PFSK-1 (cell line): ENCODE results near the gene MPIG6B.

Experiments
- FOXP2 ChIP-seq: optimal IDR thresholded peaks from 2 replicates; pipeline ENCODE3; 2011; ENCODE audit warnings: borderline replicate concordance, control low read depth, inconsistent platforms; ENCODE audit not compliant: insufficient read depth; ENCODE audit errors: extremely low read length, extremely low read depth
- POLR2AphosphoS5 ChIP-seq: IDR thresholded peaks from 2 replicates; pipeline ENCODE4 v1.6.1; 2012; ENCODE audit warnings: low read depth, mild to moderate bottlenecking, control low read depth, low read length, moderate library complexity
- REST ChIP-seq, 2 experiments: IDR thresholded peaks; 2 replicates each; pipeline versions ENCODE4 v1.6.1 to v1.8.0; 2011 to 2012; ENCODE audit warnings: low read depth in 2 of 2, low read length in 2 of 2, control low read depth in 1 of 2, inconsistent platforms in 1 of 2, mild to moderate bottlenecking in 1 of 2, moderate library complexity in 1 of 2; ENCODE audit not compliant: insufficient read depth in 1 of 2
- SIN3A ChIP-seq: IDR thresholded peaks from 2 replicates; pipeline ENCODE4 v1.6.1; 2012; ENCODE audit warnings: mild to moderate bottlenecking, low read length, moderate library complexity, borderline replicate concordance; ENCODE audit not compliant: insufficient read depth
- TAF1 ChIP-seq: IDR thresholded peaks from 2 replicates; pipeline ENCODE4 v1.6.1; 2012; ENCODE audit warnings: low read length, control low read depth, borderline replicate concordance; ENCODE audit not compliant: insufficient read depth

The MPIG6B gene

DNA sequence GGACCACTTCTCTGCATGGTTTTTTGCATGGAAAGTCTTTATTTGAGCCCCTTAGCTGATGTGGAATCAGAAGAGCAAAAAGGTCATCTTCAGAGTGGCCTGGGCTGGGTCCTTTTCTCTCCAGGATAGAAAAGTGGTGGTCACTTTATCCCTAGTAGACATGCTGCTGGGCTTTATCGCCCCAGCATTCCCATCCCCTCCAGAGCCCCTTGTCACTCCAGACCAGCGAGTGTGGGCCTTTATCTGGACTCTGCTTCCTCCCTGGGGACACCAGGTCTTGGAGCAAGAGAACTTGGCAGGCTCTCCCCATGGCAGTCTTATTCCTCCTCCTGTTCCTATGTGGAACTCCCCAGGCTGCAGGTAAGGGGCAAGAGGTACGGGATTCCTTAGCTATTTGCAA is 16.6 kb upstream of the MPIG6B start, which contains the start of gene LY6G6F:
Gene LY6G6F (plus strand): TSS at position 268 of the 400 bp plus-strand sequence. CDS start 41 bp downstream, at position 309.
- TF ChIP-seq SIN3A (no peak), POLR2AphosphoS5 (no peak), TAF1 (no peak), FOXP2 (no peak), REST (IDR thresholded peaks at IDR 0.05; ENCODE audit: insufficient read depth in 1 of 2, low read depth in 2 of 2, low read length in 2 of 2) (no peak)

DNA sequence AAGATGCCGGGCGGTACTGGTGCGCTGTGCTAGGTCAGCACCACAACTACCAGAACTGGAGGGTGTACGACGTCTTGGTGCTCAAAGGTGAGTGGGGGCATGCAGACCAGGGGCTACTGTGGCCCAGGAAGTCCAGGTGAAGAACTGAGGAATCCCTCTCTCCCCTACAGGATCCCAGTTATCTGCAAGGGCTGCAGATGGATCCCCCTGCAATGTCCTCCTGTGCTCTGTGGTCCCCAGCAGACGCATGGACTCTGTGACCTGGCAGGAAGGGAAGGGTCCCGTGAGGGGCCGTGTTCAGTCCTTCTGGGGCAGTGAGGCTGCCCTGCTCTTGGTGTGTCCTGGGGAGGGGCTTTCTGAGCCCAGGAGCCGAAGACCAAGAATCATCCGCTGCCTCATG is 15.5 kb upstream of the MPIG6B start:
- TF ChIP-seq TAF1, result no peak
- no peak for TF ChIP-seq SIN3A
- TF ChIP-seq POLR2AphosphoS5, result no peak
- no peak for TF ChIP-seq FOXP2
- TF ChIP-seq REST (IDR thresholded peaks at IDR 0.05; ENCODE audit: insufficient read depth in 1 of 2, low read depth in 2 of 2, low read length in 2 of 2), result no peak

DNA sequence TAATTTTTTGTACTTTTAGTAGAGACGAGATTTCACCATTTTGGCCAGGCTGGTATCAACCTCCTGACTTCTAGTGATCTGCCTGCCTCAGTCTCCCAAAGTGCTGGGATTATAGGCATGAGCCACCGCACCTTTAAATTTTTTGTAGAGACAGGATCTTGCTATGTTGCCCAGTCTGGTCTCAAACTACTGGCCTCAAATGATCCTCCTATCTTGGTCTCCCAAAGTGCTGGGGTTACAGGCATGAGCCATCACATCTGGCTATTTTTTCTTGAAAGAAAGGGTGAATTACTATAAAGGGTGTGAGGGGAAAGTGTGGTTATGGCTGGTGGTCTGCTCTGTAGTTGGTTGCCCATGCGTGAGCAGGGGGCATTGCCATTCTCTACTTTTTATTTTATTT is 14.9 kb upstream of the MPIG6B start:
- no peak for TF ChIP-seq SIN3A
- no peak for TF ChIP-seq POLR2AphosphoS5
- TF ChIP-seq REST (IDR thresholded peaks at IDR 0.05; ENCODE audit: insufficient read depth in 1 of 2, low read depth in 2 of 2, low read length in 2 of 2), result no peak
- TF ChIP-seq TAF1, result no peak
- no peak for TF ChIP-seq FOXP2

DNA sequence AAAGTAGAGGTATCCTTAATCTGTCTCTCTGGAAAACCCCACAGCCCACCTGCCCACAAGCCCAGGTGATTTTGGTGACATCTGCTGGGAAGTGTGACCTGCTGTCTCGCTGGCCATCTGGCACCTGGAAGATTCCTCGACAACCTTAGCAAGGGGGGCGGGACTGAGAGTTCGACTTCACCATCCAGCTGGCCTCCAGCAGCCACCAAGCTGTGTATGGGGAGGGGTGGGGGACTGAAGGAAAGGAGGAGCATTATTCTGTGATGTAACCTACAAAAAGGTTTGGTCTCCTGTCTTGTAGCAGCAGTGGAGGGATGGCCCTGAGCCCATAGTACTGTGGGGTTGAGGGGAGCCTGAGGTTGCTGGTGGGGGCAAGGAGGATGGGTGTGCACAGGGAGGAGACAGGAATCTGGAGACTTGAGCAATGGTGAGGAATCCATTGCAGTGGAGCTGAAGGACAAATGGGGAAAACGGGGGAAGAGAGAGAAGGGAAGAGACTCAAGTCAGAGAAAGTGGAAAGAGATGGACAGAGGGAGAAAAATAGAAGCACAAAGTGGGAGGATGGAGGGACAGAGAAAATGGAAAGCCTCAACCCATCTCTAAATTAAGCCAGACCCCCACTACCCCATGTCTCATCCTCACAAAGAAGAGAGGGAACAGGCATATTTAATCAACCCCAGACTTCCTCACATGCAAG is 12.5 kb upstream of the MPIG6B start:
- no peak for TF ChIP-seq POLR2AphosphoS5
- TF ChIP-seq FOXP2, result no peak
- TF ChIP-seq REST (IDR thresholded peaks at IDR 0.05; ENCODE audit: insufficient read depth in 1 of 2, low read depth in 2 of 2, low read length in 2 of 2), result no peak
- no peak for TF ChIP-seq TAF1
- TF ChIP-seq SIN3A, result no peak
